Stomach (tissue), 4 donors: ENCODE data around the gene PRR18.

Experiments
- CTCF ChIP-seq, 7 experiments: fragments of 450-650 bp in 4 of 7; fragments of 200-600 bp in 3 of 7; sonication (generic) in 3 of 7; IDR thresholded peaks; one replicate each; pipeline ENCODE4 v1.5.1; 2016 to 2019; ENCODE audit warnings: antibody characterized with exemption in 7 of 7, control low read depth in 2 of 7, mild to moderate bottlenecking in 1 of 7
- EP300 ChIP-seq: sonication (generic); formaldehyde crosslinking; IDR thresholded peaks from one replicate; pipeline ENCODE4 v1.6.1; 2017; ENCODE audit warnings: antibody characterized with exemption
- POLR2A ChIP-seq, 4 donors: fragments of 450-650 bp; IDR thresholded peaks; one replicate each; pipeline ENCODE4 v1.6.1; 2016; ENCODE audit warnings: antibody characterized with exemption in 4 of 4, control low read depth in 2 of 4, mild to moderate bottlenecking in 1 of 4, moderate library complexity in 1 of 4
- POLR2AphosphoS5 ChIP-seq, 3 donors: sonication (generic); formaldehyde crosslinking; IDR thresholded peaks; one replicate each; pipeline ENCODE4 v1.6.1; 2016; ENCODE audit warnings: antibody characterized with exemption in 3 of 3

- no peak for TF ChIP-seq CTCF (IDR thresholded peaks at IDR 0.05)
- no peak for TF ChIP-seq POLR2A (IDR thresholded peaks at IDR 0.05)
- no peak for TF ChIP-seq EP300
- TF ChIP-seq POLR2AphosphoS5 (IDR thresholded peaks at IDR 0.05), result no peak
Measured at GRCh38 chr6:166307082-166308032, 835 bp downstream of the PRR18 start.
